ENCODE measurements around the gene GBA3. TPM values are rescaled to one million over a fixed set of nuclear protein-coding genes. Genes with fewer than 3 reads are reported as not detected.

The GBA3 gene
- total and polyA plus RNA-seq, 7 experiments from 2014 or later, result not detected

DNA sequence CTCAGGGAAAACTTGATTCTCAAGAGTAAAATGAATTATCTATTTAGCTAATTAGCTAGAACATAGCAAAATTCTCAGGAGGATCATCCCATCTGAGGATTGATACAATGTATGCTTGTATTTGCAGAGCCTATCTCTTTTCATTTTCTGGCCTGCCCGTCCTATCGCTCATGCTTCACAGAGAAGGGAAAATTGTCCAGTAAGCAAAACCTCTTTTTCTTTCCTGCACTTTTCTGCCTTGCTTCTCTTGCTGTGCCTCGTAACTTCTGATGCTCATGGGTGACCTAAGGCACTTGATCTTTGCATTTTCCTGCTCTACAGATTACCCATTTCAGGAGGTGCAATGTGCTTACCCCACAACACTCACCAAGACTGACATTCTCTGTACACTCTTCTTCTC lies 88.1 kb downstream of the GBA3 start:
- no peaks in the 10 kb centered on the region for H3K9me3 ChIP-seq (ENCODE audit: control insufficient read depth in 2 of 3, low read length in 3 of 3)
- DNase-seq (no peak), ATAC-seq (no peak)
- ChIA-PET POLR2A (no interaction called here), CTCF (no interaction called here)
- Mint-ChIP-seq H3K27me3 (peaks cover 0 to 9% (median 4%) of the 10 kb centered on the region in 5 donors), H3K4me3 (no peak overlapping the region), H3K27ac (no peak overlapping the region), H3K4me1 (no peaks in the 10 kb centered on the region), H3K36me3 (peaks cover 0 to under 1% (median 0%) of the 10 kb centered on the region in 5 donors), H3K9me3 (peaks cover 0 to 10% (median 3%) of the 10 kb centered on the region in 11 donors)
- intact Hi-C loops (cut with micrococcal nuclease), result no loop called here
- no peak overlapping the region for H3K4me3 ChIP-seq (ENCODE audit: low read length)
- H3K4me1 ChIP-seq (ENCODE audit: control insufficient read depth in 2 of 2, insufficient read depth in 2 of 2, low read length in 2 of 2), result no peaks in the 10 kb centered on the region
- no peak overlapping the region for H3K27ac ChIP-seq (ENCODE audit: low read depth, low read length)
- H3K36me3 ChIP-seq (ENCODE audit: control insufficient read depth in 2 of 3, insufficient read depth in 3 of 3, low read length in 3 of 3), result no peaks in the 10 kb centered on the region
- no peaks in the 10 kb centered on the region for H3K27me3 ChIP-seq (ENCODE audit: control insufficient read depth in 2 of 2, insufficient read depth in 2 of 2, low read length in 2 of 2)

DNA sequence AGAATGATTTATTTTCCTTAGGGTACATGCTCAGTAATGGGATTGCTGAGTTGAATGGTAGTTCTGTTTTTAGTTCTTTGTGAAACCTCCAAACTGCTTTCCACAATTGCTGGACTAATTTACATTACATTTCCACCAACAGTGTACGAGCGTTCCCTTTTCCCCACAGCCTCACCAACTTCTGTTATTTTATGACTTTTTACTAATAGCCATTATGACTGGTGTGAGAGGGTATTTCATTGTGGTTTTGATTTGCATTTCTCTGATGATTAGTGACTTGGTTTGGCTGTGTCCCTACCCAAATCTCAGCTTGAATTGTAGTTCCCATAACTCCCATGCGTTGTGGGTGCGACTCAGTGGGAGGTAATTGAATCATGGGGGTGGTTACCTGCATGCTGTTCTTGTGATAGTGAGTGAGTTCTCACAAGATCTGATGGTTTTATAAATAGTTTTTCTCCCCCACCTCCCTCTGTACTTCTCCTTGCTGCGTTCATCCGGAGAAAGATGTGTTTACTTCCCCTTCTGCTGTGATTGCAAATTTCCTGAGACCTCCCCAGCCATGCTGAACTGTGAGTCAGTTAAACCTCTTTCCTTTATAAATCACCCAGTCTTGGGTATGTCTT lies 95.1 kb downstream of the GBA3 start:
- Mint-ChIP-seq H3K27me3 (peaks cover 0 to 14% (median 0%) of the 10 kb centered on the region in 5 donors), H3K36me3 (no peaks in the 10 kb centered on the region), H3K4me3 (no peak overlapping the region), H3K4me1 (peaks cover 0 to 2% (median 0%) of the 10 kb centered on the region in 7 donors), H3K9me3 (peaks cover 0 to 4% (median 0%) of the 10 kb centered on the region in 11 donors), H3K27ac (no peak overlapping the region)
- H3K4me3 ChIP-seq (ENCODE audit: low read length), result no peak overlapping the region
- DNase-seq, result no peak
- no peak overlapping the region for H3K27ac ChIP-seq (ENCODE audit: low read depth, low read length)
- H3K36me3 ChIP-seq (ENCODE audit: control insufficient read depth in 2 of 3, insufficient read depth in 3 of 3, low read length in 3 of 3), result no peaks in the 10 kb centered on the region
- H3K9me3 ChIP-seq (ENCODE audit: control insufficient read depth in 2 of 3, low read length in 3 of 3), result no peaks in the 10 kb centered on the region
- intact Hi-C loops (cut with micrococcal nuclease), result no loop called here
- no peaks in the 10 kb centered on the region for H3K27me3 ChIP-seq (ENCODE audit: control insufficient read depth in 2 of 2, insufficient read depth in 2 of 2, low read length in 2 of 2)
- ChIA-PET CTCF (no interaction called here), POLR2A (no interaction called here)
- peak; percentile 66 for ATAC-seq
- H3K4me1 ChIP-seq (ENCODE audit: control insufficient read depth in 2 of 2, insufficient read depth in 2 of 2, low read length in 2 of 2), result no peaks in the 10 kb centered on the region

DNA sequence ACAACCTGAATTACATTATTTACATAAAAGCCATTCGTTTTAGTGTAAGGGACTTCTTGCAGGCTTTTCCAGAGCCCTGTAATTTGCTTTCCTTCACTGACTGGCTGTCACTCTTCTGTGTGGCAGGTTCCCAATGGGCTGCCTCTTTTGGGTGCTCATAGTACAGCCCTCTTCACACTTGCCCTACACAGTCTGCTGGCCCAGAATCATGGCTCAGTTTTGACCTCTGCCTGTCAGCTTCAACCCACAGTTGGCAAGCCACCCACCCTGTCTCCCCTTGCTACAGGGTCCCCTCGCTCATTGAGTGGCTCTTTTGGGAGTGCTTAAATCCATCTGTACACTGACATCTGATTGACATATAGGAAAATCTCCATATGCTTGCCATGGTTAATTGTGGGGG lies 97.9 kb downstream of the GBA3 start:
- H3K27me3 ChIP-seq (ENCODE audit: control insufficient read depth in 2 of 2, insufficient read depth in 2 of 2, low read length in 2 of 2), result no peaks in the 10 kb centered on the region
- CTCF ChIA-PET, result no interaction called here
- H3K9me3 Mint-ChIP-seq, result peaks cover 0 to 4% (median 0%) of the 10 kb centered on the region in 11 donors
- H3K36me3 Mint-ChIP-seq, result no peaks in the 10 kb centered on the region
- no peaks in the 10 kb centered on the region for H3K36me3 ChIP-seq (ENCODE audit: control insufficient read depth in 2 of 3, insufficient read depth in 3 of 3, low read length in 3 of 3)
- no peak overlapping the region for H3K27ac ChIP-seq (ENCODE audit: low read depth, low read length)
- H3K4me1 ChIP-seq (ENCODE audit: control insufficient read depth in 2 of 2, insufficient read depth in 2 of 2, low read length in 2 of 2), result no peaks in the 10 kb centered on the region
- H3K27ac Mint-ChIP-seq, result no peak overlapping the region
- H3K9me3 ChIP-seq (ENCODE audit: control insufficient read depth in 2 of 3, low read length in 3 of 3), result no peaks in the 10 kb centered on the region
- intact Hi-C loops (cut with micrococcal nuclease), result no loop called here
- POLR2A ChIA-PET, result no interaction called here
- no peak overlapping the region for H3K4me3 Mint-ChIP-seq
- H3K27me3 Mint-ChIP-seq, result peaks cover 0 to 14% (median 0%) of the 10 kb centered on the region in 5 donors
- peaks cover 0 to 2% (median 0%) of the 10 kb centered on the region in 7 donors for H3K4me1 Mint-ChIP-seq
- no peak for DNase-seq
- no peak overlapping the region for H3K4me3 ChIP-seq (ENCODE audit: low read length)
- no peak for ATAC-seq

DNA sequence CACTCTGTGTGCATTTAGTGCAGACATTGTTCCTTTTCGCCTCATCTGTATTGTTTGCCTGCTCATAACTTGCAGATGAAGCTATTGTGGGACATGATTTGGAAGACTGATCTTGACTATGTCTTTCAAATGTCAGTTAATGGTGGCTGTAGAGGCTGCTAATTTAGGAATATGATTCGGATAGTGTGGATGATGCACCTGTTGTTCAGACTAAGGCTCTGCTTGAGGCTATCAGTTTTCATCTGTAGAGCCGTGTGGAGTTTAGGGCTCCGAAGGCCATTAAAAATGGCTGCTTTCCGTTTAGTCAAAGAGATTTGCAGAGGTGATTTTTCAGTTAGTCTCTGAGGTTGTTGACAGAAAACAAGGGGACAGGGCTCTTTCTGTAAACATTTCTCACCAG lies 102.0 kb downstream of the GBA3 start:
- no peaks in the 10 kb centered on the region for H3K4me1 Mint-ChIP-seq
- no peak overlapping the region for H3K4me3 Mint-ChIP-seq
- Histone ChIP-seq H3K27ac (ENCODE audit: low read depth, low read length) (no peak overlapping the region), H3K27me3 (ENCODE audit: control insufficient read depth in 2 of 2, insufficient read depth in 2 of 2, low read length in 2 of 2) (no peaks in the 10 kb centered on the region), H3K36me3 (ENCODE audit: control insufficient read depth in 2 of 3, insufficient read depth in 3 of 3, low read length in 3 of 3) (no peaks in the 10 kb centered on the region), H3K4me1 (ENCODE audit: control insufficient read depth in 2 of 2, insufficient read depth in 2 of 2, low read length in 2 of 2) (no peaks in the 10 kb centered on the region), H3K9me3 (ENCODE audit: control insufficient read depth in 2 of 3, low read length in 3 of 3) (no peaks in the 10 kb centered on the region), H3K4me3 (ENCODE audit: low read length) (no peak overlapping the region)
- H3K27me3 Mint-ChIP-seq, result peaks cover 0 to 5% (median 4%) of the 10 kb centered on the region in 5 donors
- peaks cover 0 to 4% (median 0%) of the 10 kb centered on the region in 11 donors for H3K9me3 Mint-ChIP-seq
- ATAC-seq (no peak), DNase-seq (no peak)
- ChIA-PET POLR2A (no interaction called here), CTCF (no interaction called here)
- no peak overlapping the region for H3K27ac Mint-ChIP-seq
- no peaks in the 10 kb centered on the region for H3K36me3 Mint-ChIP-seq
- intact Hi-C loops (cut with micrococcal nuclease), result no loop called here

DNA sequence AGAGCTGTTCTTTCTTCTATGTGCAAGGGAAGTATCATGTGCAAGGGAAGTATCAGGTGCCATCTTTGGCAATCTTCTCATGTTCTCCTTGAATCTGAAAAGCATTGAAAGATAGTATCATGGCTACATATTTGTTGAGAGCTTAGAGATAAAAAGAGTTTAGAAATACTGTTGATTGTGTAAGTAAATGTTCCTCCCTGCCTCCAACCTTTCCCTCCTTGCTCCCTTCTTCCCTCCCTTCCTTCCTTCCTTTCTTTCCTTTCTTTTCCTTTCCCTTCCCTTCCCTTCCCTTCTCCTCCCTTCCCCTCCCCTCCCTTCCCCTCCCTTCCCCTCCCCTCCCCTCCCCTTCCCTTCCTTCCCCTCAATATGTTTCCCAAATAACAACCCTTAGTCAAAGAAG lies 108.7 kb downstream of the GBA3 start:
- Mint-ChIP-seq H3K27ac (no peak overlapping the region), H3K27me3 (peaks cover 0 to 11% (median 7%) of the 10 kb centered on the region in 5 donors), H3K9me3 (peaks cover 0 to 4% (median 0%) of the 10 kb centered on the region in 11 donors), H3K4me1 (no peaks in the 10 kb centered on the region), H3K4me3 (no peak overlapping the region), H3K36me3 (no peaks in the 10 kb centered on the region)
- no peaks in the 10 kb centered on the region for H3K4me1 ChIP-seq (ENCODE audit: control insufficient read depth in 2 of 2, insufficient read depth in 2 of 2, low read length in 2 of 2)
- CTCF ChIA-PET, result no interaction called here
- H3K36me3 ChIP-seq (ENCODE audit: control insufficient read depth in 2 of 3, insufficient read depth in 3 of 3, low read length in 3 of 3), result no peaks in the 10 kb centered on the region
- no peaks in the 10 kb centered on the region for H3K27me3 ChIP-seq (ENCODE audit: control insufficient read depth in 2 of 2, insufficient read depth in 2 of 2, low read length in 2 of 2)
- no peak for DNase-seq
- intact Hi-C loops (cut with micrococcal nuclease), result no loop called here
- no peak for ATAC-seq
- H3K4me3 ChIP-seq (ENCODE audit: low read length), result no peak overlapping the region
- no peak overlapping the region for H3K27ac ChIP-seq (ENCODE audit: low read depth, low read length)
- POLR2A ChIA-PET, result no interaction called here
- no peaks in the 10 kb centered on the region for H3K9me3 ChIP-seq (ENCODE audit: control insufficient read depth in 2 of 3, low read length in 3 of 3)

DNA sequence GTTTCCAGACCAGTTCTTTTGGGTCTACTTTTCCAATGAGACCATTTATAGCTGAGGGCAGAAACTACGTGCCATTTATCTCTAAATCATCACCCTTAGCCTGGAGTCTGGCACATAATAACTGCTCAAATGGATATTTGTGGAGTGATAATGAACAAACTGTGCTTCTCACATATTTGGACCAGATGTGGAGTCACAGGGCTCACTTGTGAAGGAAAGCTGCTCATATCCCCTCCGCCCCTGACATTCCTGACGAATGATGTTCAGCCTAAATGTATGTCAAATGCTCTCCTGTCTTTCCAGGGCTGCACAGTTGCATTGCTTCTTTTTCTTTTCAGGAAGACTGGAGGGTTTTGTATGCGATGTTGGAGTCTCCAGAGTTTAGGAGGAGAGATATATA lies 110.1 kb downstream of the GBA3 start:
- ATAC-seq, result no peak
- Histone ChIP-seq H3K27me3 (ENCODE audit: control insufficient read depth in 2 of 2, insufficient read depth in 2 of 2, low read length in 2 of 2) (no peaks in the 10 kb centered on the region), H3K9me3 (ENCODE audit: control insufficient read depth in 2 of 3, low read length in 3 of 3) (no peaks in the 10 kb centered on the region), H3K4me3 (ENCODE audit: low read length) (no peak overlapping the region), H3K4me1 (ENCODE audit: control insufficient read depth in 2 of 2, insufficient read depth in 2 of 2, low read length in 2 of 2) (no peaks in the 10 kb centered on the region), H3K36me3 (ENCODE audit: control insufficient read depth in 2 of 3, insufficient read depth in 3 of 3, low read length in 3 of 3) (no peaks in the 10 kb centered on the region), H3K27ac (ENCODE audit: low read depth, low read length) (no peak overlapping the region)
- ChIA-PET CTCF (no interaction called here), POLR2A (no interaction called here)
- H3K27ac Mint-ChIP-seq, result no peak overlapping the region
- no peaks in the 10 kb centered on the region for H3K4me1 Mint-ChIP-seq
- DNase-seq, result no peak
- no peaks in the 10 kb centered on the region for H3K36me3 Mint-ChIP-seq
- peaks cover 0 to 9% (median 0%) of the 10 kb centered on the region in 11 donors for H3K9me3 Mint-ChIP-seq
- intact Hi-C loops (cut with micrococcal nuclease), result no loop called here
- no peak overlapping the region for H3K4me3 Mint-ChIP-seq
- H3K27me3 Mint-ChIP-seq, result peaks cover 0 to 11% (median 8%) of the 10 kb centered on the region in 5 donors

- Histone ChIP-seq H3K9me3 (ENCODE audit: control insufficient read depth in 2 of 3, low read length in 3 of 3) (no peaks in the 10 kb centered on the region), H3K4me1 (ENCODE audit: control insufficient read depth in 2 of 2, insufficient read depth in 2 of 2, low read length in 2 of 2) (no peaks in the 10 kb centered on the region), H3K36me3 (ENCODE audit: control insufficient read depth in 2 of 3, insufficient read depth in 3 of 3, low read length in 3 of 3) (no peaks in the 10 kb centered on the region), H3K4me3 (ENCODE audit: low read length) (no peak overlapping the region), H3K27me3 (ENCODE audit: control insufficient read depth in 2 of 2, insufficient read depth in 2 of 2, low read length in 2 of 2) (no peaks in the 10 kb centered on the region), H3K27ac (ENCODE audit: low read depth, low read length) (no peak overlapping the region)
- no peak for ATAC-seq
- no peaks in the 10 kb centered on the region for H3K4me1 Mint-ChIP-seq
- peaks cover 0 to 9% (median 0%) of the 10 kb centered on the region in 11 donors for H3K9me3 Mint-ChIP-seq
- no peak overlapping the region for H3K4me3 Mint-ChIP-seq
- no peak for DNase-seq
- POLR2A ChIA-PET, result no interaction called here
- intact Hi-C loops (cut with micrococcal nuclease), result no loop called here
- no peak overlapping the region for H3K27ac Mint-ChIP-seq
- CTCF ChIA-PET, result no interaction called here
- peaks cover 0 to 11% (median 8%) of the 10 kb centered on the region in 5 donors for H3K27me3 Mint-ChIP-seq
- H3K36me3 Mint-ChIP-seq, result no peaks in the 10 kb centered on the region
Observed at GRCh38 chr4:22803512-22803911, 110.8 kb downstream of the GBA3 start.
